ENCODE data around the gene KCNN1. TPM values are rescaled to one million over a fixed set of nuclear protein-coding genes. Genes with fewer than 3 reads are reported as not detected.
A peak's percentile ranks its signal among the peaks of the same experiment; 100 is the strongest.
"Not testable (repeated sequence)": the region's sequence is repeated elsewhere in the genome, so short reads cannot be mapped to it uniquely, and the experiment has no call there.

KCNN1 gene
- polyA plus RNA-seq, 3 donors: not detected

- H4K20me1 ChIP-seq (ENCODE audit: insufficient read depth, low read length): no peaks in the 10 kb centered on the region
- intact Hi-C loops (cut with micrococcal nuclease): no loop called here
- peaks cover 7% of the 10 kb centered on the region for H3K4me1 Mint-ChIP-seq
- H3K79me2 ChIP-seq (ENCODE audit: insufficient read depth, low read length): no peaks in the 10 kb centered on the region
- H3K4me1 ChIP-seq (ENCODE audit: control insufficient read depth in 1 of 2, insufficient read depth in 2 of 2, low read length in 2 of 2): peaks cover 0 to 5% of the 10 kb centered on the region in 2 donors
- no peaks in the 10 kb centered on the region for H3K27me3 ChIP-seq (ENCODE audit: control insufficient read depth in 2 of 2, insufficient read depth in 2 of 2, low read length in 2 of 2)
- no peak overlapping the region for H3K27ac ChIP-seq (ENCODE audit: low read depth in 1 of 2, low read length in 2 of 2)
- no peak overlapping the region for H3K4me3 ChIP-seq (replicated peaks in 1 of 3; ENCODE audit: low read depth in 2 of 3, low read length in 3 of 3)
- no peak overlapping the region for H3K9ac ChIP-seq (ENCODE audit: insufficient read depth, low read length, poor library complexity, severe bottlenecking)
- H3K4me3 Mint-ChIP-seq: no peak overlapping the region
- peaks cover 4 to 20% (median 10%) of the 10 kb centered on the region in 3 donors for H3K27me3 Mint-ChIP-seq (ENCODE audit: low read depth in 3 of 3)
- no peaks in the 10 kb centered on the region for H3K36me3 Mint-ChIP-seq
- no peak for DNase-seq
- no peak for TF ChIP-seq CTCF (IDR thresholded peaks at IDR 0.05)
- 96% methylated on average over 12 of the region's 22 CpGs for WGBS (ENCODE audit: insufficient coverage)
- no peak overlapping the region for H3K27ac Mint-ChIP-seq
- no peaks in the 10 kb centered on the region for H3K9me3 ChIP-seq (replicated peaks in 1 of 2; ENCODE audit: control insufficient read depth in 1 of 2, insufficient read depth in 1 of 2, low read length in 2 of 2)
- no peak overlapping the region for H2AFZ ChIP-seq (ENCODE audit: insufficient read depth, low read depth, low read length, poor library complexity, severe bottlenecking)
- no peaks in the 10 kb centered on the region for H3K36me3 ChIP-seq (replicated peaks in 1 of 2; ENCODE audit: control insufficient read depth in 1 of 2, insufficient read depth in 2 of 2, low read length in 2 of 2)
- H3K9me3 Mint-ChIP-seq: no peaks in the 10 kb centered on the region
- no peak overlapping the region for H3K4me2 ChIP-seq (replicated peaks; ENCODE audit: extremely low read depth, low read length, poor library complexity, severe bottlenecking)
Measured at GRCh38 chr19:17982430-17982829, 15.5 kb downstream of the KCNN1 start.

GRCh38 chr19:17985037-17985818 lies 18.3 kb downstream of the KCNN1 start:
- 70% methylated on average over 7 of the region's 17 CpGs for WGBS (ENCODE audit: insufficient coverage)
- Mint-ChIP-seq H3K4me1 (peaks cover 3% of the 10 kb centered on the region), H3K9me3 (peaks cover 0 to 2% (median 0%) of the 10 kb centered on the region in 7 donors), H3K36me3 (no peaks in the 10 kb centered on the region), H3K4me3 (no peak overlapping the region), H3K27me3 (ENCODE audit: low read depth in 3 of 3) (peaks cover 5 to 9% (median 6%) of the 10 kb centered on the region in 3 donors), H3K27ac (peak overlapping the region in 1 of 7 donors; percentile 23)
- no peaks in the 10 kb centered on the region for H3K27me3 ChIP-seq (ENCODE audit: control insufficient read depth in 2 of 2, insufficient read depth in 2 of 2, low read length in 2 of 2)
- H3K4me3 ChIP-seq (replicated peaks in 1 of 3; ENCODE audit: low read depth in 2 of 3, low read length in 3 of 3): no peak overlapping the region
- no peak for TF ChIP-seq CTCF (IDR thresholded peaks at IDR 0.05)
- no peaks in the 10 kb centered on the region for H3K9me3 ChIP-seq (replicated peaks in 1 of 2; ENCODE audit: control insufficient read depth in 1 of 2, insufficient read depth in 1 of 2, low read length in 2 of 2)
- H3K4me2 ChIP-seq (replicated peaks; ENCODE audit: extremely low read depth, low read length, poor library complexity, severe bottlenecking): no peak overlapping the region
- no peaks in the 10 kb centered on the region for H3K4me1 ChIP-seq (ENCODE audit: control insufficient read depth in 1 of 2, insufficient read depth in 2 of 2, low read length in 2 of 2)
- H3K27ac ChIP-seq (ENCODE audit: low read depth in 1 of 2, low read length in 2 of 2): no peak overlapping the region
- no peak for DNase-seq
- H3K9ac ChIP-seq (ENCODE audit: insufficient read depth, low read length, poor library complexity, severe bottlenecking): no peak overlapping the region
- no peak overlapping the region for H2AFZ ChIP-seq (ENCODE audit: insufficient read depth, low read depth, low read length, poor library complexity, severe bottlenecking)
- intact Hi-C loops (cut with micrococcal nuclease): no loop called here
- no peaks in the 10 kb centered on the region for H3K79me2 ChIP-seq (ENCODE audit: insufficient read depth, low read length)
- H4K20me1 ChIP-seq (ENCODE audit: insufficient read depth, low read length): no peaks in the 10 kb centered on the region
- no peaks in the 10 kb centered on the region for H3K36me3 ChIP-seq (replicated peaks in 1 of 2; ENCODE audit: control insufficient read depth in 1 of 2, insufficient read depth in 2 of 2, low read length in 2 of 2)

- H3K36me3 ChIP-seq (replicated peaks in 1 of 2; ENCODE audit: control insufficient read depth in 1 of 2, insufficient read depth in 2 of 2, low read length in 2 of 2); H3K9me3 ChIP-seq (replicated peaks in 1 of 2; ENCODE audit: control insufficient read depth in 1 of 2, insufficient read depth in 1 of 2, low read length in 2 of 2); H3K79me2 ChIP-seq (ENCODE audit: insufficient read depth, low read length); H3K36me3 Mint-ChIP-seq; DNase-seq; H3K4me3 ChIP-seq (replicated peaks in 1 of 3; ENCODE audit: low read depth in 2 of 3, low read length in 3 of 3); H3K9ac ChIP-seq (ENCODE audit: insufficient read depth, low read length, poor library complexity, severe bottlenecking); H2AFZ ChIP-seq (ENCODE audit: insufficient read depth, low read depth, low read length, poor library complexity, severe bottlenecking); H3K27me3 ChIP-seq (ENCODE audit: control insufficient read depth in 2 of 2, insufficient read depth in 2 of 2, low read length in 2 of 2); H4K20me1 ChIP-seq (ENCODE audit: insufficient read depth, low read length); intact Hi-C loops (cut with micrococcal nuclease); H3K4me3 Mint-ChIP-seq; H3K9me3 Mint-ChIP-seq; H3K4me1 Mint-ChIP-seq; H3K27me3 Mint-ChIP-seq (ENCODE audit: low read depth in 3 of 3); H3K4me2 ChIP-seq (replicated peaks; ENCODE audit: extremely low read depth, low read length, poor library complexity, severe bottlenecking); H3K4me1 ChIP-seq (ENCODE audit: control insufficient read depth in 1 of 2, insufficient read depth in 2 of 2, low read length in 2 of 2); H3K27ac Mint-ChIP-seq; H3K27ac ChIP-seq (ENCODE audit: low read depth in 1 of 2, low read length in 2 of 2): not testable (repeated sequence)
- 79% methylated on average over 7 of the region's 8 CpGs for WGBS (ENCODE audit: insufficient coverage)
Measured at GRCh38 chr19:17986569-17986968, 19.7 kb downstream of the KCNN1 start.

All from CD14-positive monocyte (primary cell).